Stimulated activated CD4-positive, alpha-beta T cell treated with anti-CD3 and anti-CD28 coated beads, TNF-alpha, amount 100 ng/mL, for 1 hour (primary cell): Measurements from ENCODE around the gene CSNK1A1L.

ENCODE experiments used
- DNase-seq, 3 donors: peaks; one replicate each; pipeline ENCODE4 v3.0.0-alpha.2; 2020; ENCODE audit warnings: low read depth in 3 of 3, low spot score in 1 of 3

The CSNK1A1L gene

GRCh38 chr13:37105251-37105714, at the start of gene CSNK1A1L:
TSS of gene CSNK1A1L (minus strand) at chr13:37105664. CDS start at chr13:37105256, 408 bp downstream.
- DNase-seq = no peak

- DNase-seq = no peak
Observed at GRCh38 chr13:37149380-37149779, 43.9 kb upstream of the CSNK1A1L start.

GRCh38 chr13:37148501-37148900, 43.0 kb upstream of the CSNK1A1L start:
- no peak for DNase-seq

- no peak for DNase-seq
Observed at GRCh38 chr13:37144661-37145060, 39.2 kb upstream of the CSNK1A1L start.

- DNase-seq = no peak
Observed at GRCh38 chr13:37143911-37144310, 38.4 kb upstream of the CSNK1A1L start.

GRCh38 chr13:37142877-37143276, 37.4 kb upstream of the CSNK1A1L start:
- no peak for DNase-seq

GRCh38 chr13:37141011-37141410, 35.5 kb upstream of the CSNK1A1L start:
- no peak for DNase-seq

GRCh38 chr13:37139356-37139755, 33.9 kb upstream of the CSNK1A1L start:
- DNase-seq = no peak

GRCh38 chr13:37138926-37139325, 33.5 kb upstream of the CSNK1A1L start:
- no peak for DNase-seq

- DNase-seq = no peak
Observed at GRCh38 chr13:37138169-37138568, 32.7 kb upstream of the CSNK1A1L start.

GRCh38 chr13:37136633-37137032, 31.2 kb upstream of the CSNK1A1L start:
- DNase-seq = no peak

- DNase-seq = no peak
Observed at GRCh38 chr13:37136187-37136586, 30.7 kb upstream of the CSNK1A1L start.

- no peak for DNase-seq
Observed at GRCh38 chr13:37134411-37135041, 29.1 kb upstream of the CSNK1A1L start.

GRCh38 chr13:37132211-37132610, 26.7 kb upstream of the CSNK1A1L start:
- no peak for DNase-seq

- DNase-seq = no peak
Observed at GRCh38 chr13:37131092-37131491, 25.6 kb upstream of the CSNK1A1L start.

GRCh38 chr13:37129866-37130265, 24.4 kb upstream of the CSNK1A1L start:
- no peak for DNase-seq

- no peak for DNase-seq
Observed at GRCh38 chr13:37127691-37128241, 22.3 kb upstream of the CSNK1A1L start.

GRCh38 chr13:37123337-37123736, 17.9 kb upstream of the CSNK1A1L start:
- no peak for DNase-seq

GRCh38 chr13:37118016-37118415, 12.6 kb upstream of the CSNK1A1L start:
- DNase-seq = no peak

GRCh38 chr13:37114250-37114649, 8.8 kb upstream of the CSNK1A1L start:
- no peak for DNase-seq

- DNase-seq = no peak
Observed at GRCh38 chr13:37113534-37113933, 8.1 kb upstream of the CSNK1A1L start.

- DNase-seq = no peak
Observed at GRCh38 chr13:37109051-37109678, 3.7 kb upstream of the CSNK1A1L start.

GRCh38 chr13:37107868-37108267, 2.4 kb upstream of the CSNK1A1L start:
- DNase-seq = no peak
